H9 (cell line): Measurements from ENCODE around the gene CLDN12. TPM values are rescaled to one million over a fixed set of nuclear protein-coding genes. Genes with fewer than 3 reads are reported as not detected.

Experiments
- DNase-seq: peaks from one replicate; pipeline ENCODE4 v3.0.0-alpha.2; 2017
- H2AFZ ChIP-seq: one replicate; pipeline ENCODE4 v1.6.1; 2013; ENCODE audit warnings: mild to moderate bottlenecking, low read length, control low read depth, moderate library complexity
- H2AK5ac ChIP-seq: 2 replicates; pipeline ENCODE4 v1.6.1; 2013; ENCODE audit warnings: low read length, control low read depth, mixed read lengths; ENCODE audit not compliant: insufficient read length
- H2BK120ac ChIP-seq: one replicate; pipeline ENCODE4 v1.6.1; 2013; ENCODE audit warnings: low read depth, mild to moderate bottlenecking, low read length, control low read depth, inconsistent platforms; ENCODE audit not compliant: poor library complexity, severe bottlenecking
- H2BK12ac ChIP-seq: 2 replicates; pipeline ENCODE4 v1.6.1; 2013; ENCODE audit warnings: low read length, control low read depth, mixed read lengths, low read depth; ENCODE audit not compliant: insufficient read length
- H2BK15ac ChIP-seq: 2 replicates; pipeline ENCODE4 v1.6.1; 2013; ENCODE audit warnings: low read depth, low read length, control low read depth
- H2BK20ac ChIP-seq: one replicate; pipeline ENCODE4 v1.6.1; 2013; ENCODE audit warnings: low read depth, mild to moderate bottlenecking, low read length, control low read depth, inconsistent platforms; ENCODE audit not compliant: poor library complexity, severe bottlenecking
- H2BK5ac ChIP-seq: 2 replicates; pipeline ENCODE4 v1.6.1; 2013; ENCODE audit warnings: low read length, control low read depth, mixed read lengths; ENCODE audit not compliant: insufficient read length
- H3K14ac ChIP-seq: 2 replicates; pipeline ENCODE4 v1.6.1; 2013; ENCODE audit warnings: low read length, control low read depth; ENCODE audit not compliant: insufficient read depth
- H3K18ac ChIP-seq: 2 replicates; pipeline ENCODE4 v1.6.1; 2013; ENCODE audit warnings: low read depth, mild to moderate bottlenecking, mixed read lengths, low read length, control low read depth; ENCODE audit not compliant: insufficient read length
- H3K23ac ChIP-seq: 2 replicates; pipeline ENCODE4 v1.6.1; 2013; ENCODE audit warnings: low read length, control low read depth, mixed read lengths, low read depth; ENCODE audit not compliant: insufficient read length
- H3K23me2 ChIP-seq: 2 replicates; pipeline ENCODE4 v1.6.1; 2013; ENCODE audit warnings: low read depth, mild to moderate bottlenecking, mixed read lengths, low read length, control low read depth; ENCODE audit not compliant: insufficient read length, poor library complexity, severe bottlenecking
- H3K27ac ChIP-seq: 2 replicates; pipeline ENCODE4 v1.5.1; 2013; ENCODE audit warnings: low read length, control low read depth, mixed read lengths, low read depth; ENCODE audit not compliant: insufficient read length
- H3K27me3 ChIP-seq: 2 replicates; pipeline ENCODE4 v1.6.1; 2013; ENCODE audit warnings: low read length, control low read depth, inconsistent platforms; ENCODE audit not compliant: insufficient read depth
- H3K4ac ChIP-seq: 2 replicates; pipeline ENCODE4 v1.6.1; 2013; ENCODE audit warnings: low read depth, mild to moderate bottlenecking, control low read depth, inconsistent platforms, low read length, moderate library complexity
- H3K4me1 ChIP-seq: 2 replicates; pipeline ENCODE4 v1.6.1; 2013; ENCODE audit warnings: low read length, control low read depth, inconsistent platforms; ENCODE audit not compliant: insufficient read depth
- H3K4me2 ChIP-seq: 2 replicates; pipeline ENCODE4 v1.6.1; 2013; ENCODE audit warnings: low read length, control low read depth, mixed read lengths; ENCODE audit not compliant: insufficient read length, insufficient read depth
- H3K56ac ChIP-seq: 2 replicates; pipeline ENCODE4 v1.6.1; 2013; ENCODE audit warnings: low read depth, mild to moderate bottlenecking, mixed read lengths, low read length, control low read depth; ENCODE audit not compliant: insufficient read length
- H3K79me1 ChIP-seq: 2 replicates; pipeline ENCODE4 v1.6.1; 2013; ENCODE audit warnings: low read depth, mild to moderate bottlenecking, moderate library complexity, low read length, control low read depth, inconsistent platforms; ENCODE audit not compliant: insufficient read depth, poor library complexity, severe bottlenecking
- H3K79me2 ChIP-seq: 2 replicates; pipeline ENCODE4 v1.6.1; 2013; ENCODE audit warnings: low read length, control low read depth, inconsistent platforms; ENCODE audit not compliant: insufficient read depth
- H3K9ac ChIP-seq: 2 replicates; pipeline ENCODE4 v1.6.1; 2013; ENCODE audit warnings: low read length, control low read depth, mixed read lengths; ENCODE audit not compliant: insufficient read length; ENCODE audit errors: extremely low read depth
- H3K9me3 ChIP-seq: one replicate; pipeline ENCODE4 v1.6.1; 2013; ENCODE audit warnings: low read depth, low read length, inconsistent platforms; ENCODE audit not compliant: control insufficient read depth
- H3T11ph ChIP-seq: one replicate; pipeline ENCODE4 v1.6.1; 2013; ENCODE audit warnings: mild to moderate bottlenecking, low read length, control low read depth, inconsistent platforms
- H4K20me1 ChIP-seq: one replicate; pipeline ENCODE4 v1.6.1; 2013; ENCODE audit not compliant: control insufficient read depth, insufficient read length, insufficient read depth
- H4K5ac ChIP-seq: 2 replicates; pipeline ENCODE4 v1.6.1; 2013; ENCODE audit warnings: low read depth, mild to moderate bottlenecking, mixed read lengths, low read length, control low read depth; ENCODE audit not compliant: insufficient read length
- H4K8ac ChIP-seq: replicated peaks from 2 replicates; pipeline ENCODE4 v1.6.1; 2013; ENCODE audit warnings: low read length, control low read depth, mixed read lengths, low read depth; ENCODE audit not compliant: insufficient read length
- H4K91ac ChIP-seq: 2 replicates; pipeline ENCODE4 v1.6.1; 2013; ENCODE audit warnings: low read depth, mild to moderate bottlenecking, moderate library complexity, mixed read lengths, low read length, control low read depth; ENCODE audit not compliant: insufficient read length
- H3K27ac Mint-ChIP-seq, 3 experiments: 2 replicates in 2 of 3; 3 replicates in 1 of 3; pipeline ENCODE4 v1.8.0; 2020 to 2021; ENCODE audit warnings: mixed read lengths in 3 of 3, mild to moderate bottlenecking in 1 of 3, moderate library complexity in 1 of 3
- H3K27me3 Mint-ChIP-seq: 2 replicates; pipeline ENCODE4 v1.8.0; 2021; ENCODE audit warnings: low read depth, mild to moderate bottlenecking, moderate library complexity, mixed read lengths
- H3K36me3 Mint-ChIP-seq, 3 experiments: 2 replicates in 2 of 3; 3 replicates in 1 of 3; pipeline ENCODE4 v1.8.0; 2020 to 2021; ENCODE audit warnings: low read depth in 3 of 3, mixed read lengths in 3 of 3; ENCODE audit not compliant: insufficient read depth in 1 of 3
- H3K4me1 Mint-ChIP-seq, 2 experiments: 2 replicates each; pipeline ENCODE4 v1.8.0; 2020; ENCODE audit warnings: mixed read lengths in 2 of 2
- H3K4me3 Mint-ChIP-seq, 2 experiments: 2 replicates in 1 of 2; 3 replicates in 1 of 2; pipeline ENCODE4 v1.8.0; 2020 to 2021; ENCODE audit warnings: mild to moderate bottlenecking in 2 of 2, mixed read lengths in 2 of 2, moderate library complexity in 1 of 2
- H3K9me3 Mint-ChIP-seq, 2 experiments: 2 replicates in 1 of 2; 3 replicates in 1 of 2; pipeline ENCODE4 v1.8.0; 2020; ENCODE audit warnings: mild to moderate bottlenecking in 2 of 2, mixed read lengths in 2 of 2, moderate library complexity in 1 of 2
- WGBS: extraction: QIAGEN DNeasy Blood & Tissue Kit; methylation state at CpG from one replicate; pipeline ENCODE4 v1.1.7; 2013; ENCODE audit warnings: missing lambda C conversion rate, low lambda C conversion rate, mixed read lengths; ENCODE audit not compliant: insufficient read length; ENCODE audit errors: extremely low coverage; 5-methylcytosine and 5-hydroxymethylcytosine counted together
- total RNA-seq: library from RNA; stranded (reverse); gene quantifications from 2 replicates; pipeline ENCODE4 v1.2.1, GENCODE V29; 2021
- TF ChIP-seq, protein P1 (sequence below): fragments of 200-600 bp; sonication (generic); conservative IDR thresholded peaks from 3 replicates; pipeline ENCODE4 v1.8.0; 2021; ENCODE audit warnings: antibody characterized with exemption, mild to moderate bottlenecking

Gene CLDN12
- total RNA-seq, 1 experiment from 2014 or later: 40.1 TPM

DNA sequence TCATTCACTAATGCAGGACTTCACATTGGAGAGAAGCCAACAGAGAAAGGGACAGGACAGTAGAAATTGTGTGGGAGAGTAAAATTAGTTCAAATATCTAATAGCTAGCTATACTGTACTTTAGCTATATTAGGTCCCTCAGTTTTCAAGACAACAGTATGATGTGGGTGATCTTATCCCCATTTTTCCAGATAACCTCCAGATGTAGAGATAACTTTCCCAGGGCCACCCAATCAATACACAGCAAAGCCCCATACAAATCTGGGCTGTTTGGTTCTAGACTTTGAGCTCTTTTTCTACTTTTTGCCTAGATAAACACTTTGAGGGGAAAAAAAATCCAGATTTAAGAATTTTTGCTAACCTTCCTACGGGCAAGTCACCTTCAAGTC is 482 bp upstream of the CLDN12 start:
- TF ChIP-seq, protein P1, sequence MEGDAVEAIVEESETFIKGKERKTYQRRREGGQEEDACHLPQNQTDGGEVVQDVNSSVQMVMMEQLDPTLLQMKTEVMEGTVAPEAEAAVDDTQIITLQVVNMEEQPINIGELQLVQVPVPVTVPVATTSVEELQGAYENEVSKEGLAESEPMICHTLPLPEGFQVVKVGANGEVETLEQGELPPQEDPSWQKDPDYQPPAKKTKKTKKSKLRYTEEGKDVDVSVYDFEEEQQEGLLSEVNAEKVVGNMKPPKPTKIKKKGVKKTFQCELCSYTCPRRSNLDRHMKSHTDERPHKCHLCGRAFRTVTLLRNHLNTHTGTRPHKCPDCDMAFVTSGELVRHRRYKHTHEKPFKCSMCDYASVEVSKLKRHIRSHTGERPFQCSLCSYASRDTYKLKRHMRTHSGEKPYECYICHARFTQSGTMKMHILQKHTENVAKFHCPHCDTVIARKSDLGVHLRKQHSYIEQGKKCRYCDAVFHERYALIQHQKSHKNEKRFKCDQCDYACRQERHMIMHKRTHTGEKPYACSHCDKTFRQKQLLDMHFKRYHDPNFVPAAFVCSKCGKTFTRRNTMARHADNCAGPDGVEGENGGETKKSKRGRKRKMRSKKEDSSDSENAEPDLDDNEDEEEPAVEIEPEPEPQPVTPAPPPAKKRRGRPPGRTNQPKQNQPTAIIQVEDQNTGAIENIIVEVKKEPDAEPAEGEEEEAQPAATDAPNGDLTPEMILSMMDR: no peak
- no peaks in the 10 kb centered on the region for H3K4me1 ChIP-seq
- H3K27ac Mint-ChIP-seq: peak overlapping the region in 1 of 3 experiments; percentile 92; a peak in 1 of 7 replicates
- DNase-seq: no peak
- H3K27me3 ChIP-seq: no peaks in the 10 kb centered on the region
- no peak overlapping the region for H3K4ac ChIP-seq
- no peak overlapping the region for H3K14ac ChIP-seq
- no peak overlapping the region for H4K5ac ChIP-seq
- H2BK120ac ChIP-seq: no peak overlapping the region
- no peaks in the 10 kb centered on the region for H4K20me1 ChIP-seq
- H3K9me3 ChIP-seq: no peaks in the 10 kb centered on the region
- no peak overlapping the region for H4K8ac ChIP-seq
- H3K18ac ChIP-seq: no peak overlapping the region
- peak overlapping the region; percentile 75 for H3K4me2 ChIP-seq
- no peak overlapping the region for H3T11ph ChIP-seq
- H3K27ac ChIP-seq: no peak overlapping the region
- no peak overlapping the region for H4K91ac ChIP-seq
- no CpG with 5 or more reads among the region's 1 CpG for WGBS
- H3K4me1 Mint-ChIP-seq: peaks cover 5 to 11% of the 10 kb centered on the region in 2 experiments
- no peak overlapping the region for H2BK12ac ChIP-seq
- no peak overlapping the region for H2BK15ac ChIP-seq
- H2BK5ac ChIP-seq: no peak overlapping the region
- H3K4me3 Mint-ChIP-seq: peak overlapping the region; percentile 91 to 97
- H2AFZ ChIP-seq: peak overlapping the region; percentile 67
- H2BK20ac ChIP-seq: no peak overlapping the region
- H3K36me3 Mint-ChIP-seq: peaks cover 6 to 24% (median 22%) of the 10 kb centered on the region in 3 experiments; a peak in 6 of 7 replicates
- no peak overlapping the region for H3K56ac ChIP-seq
- peaks cover 7% of the 10 kb centered on the region for H3K79me1 ChIP-seq
- H3K23me2 ChIP-seq: peaks cover 6% of the 10 kb centered on the region
- no peaks in the 10 kb centered on the region for H3K79me2 ChIP-seq
- H3K27me3 Mint-ChIP-seq: peaks cover 29% of the 10 kb centered on the region
- no peak overlapping the region for H2AK5ac ChIP-seq
- H3K23ac ChIP-seq: no peak overlapping the region
- peaks cover 6 to 8% of the 10 kb centered on the region in 2 experiments; a peak in 4 of 5 replicates for H3K9me3 Mint-ChIP-seq
- H3K9ac ChIP-seq: no peak overlapping the region
